Measurements from ENCODE around the gene TULP3.

GRCh38 chr12:2890001-2890387 lies 697 bp upstream of the TULP3 start:
- TF ChIP-seq CTCF (conservative IDR thresholded peaks at IDR 0.05 in 1 of 2, IDR thresholded peaks at IDR 0.05 in 1 of 2; ENCODE audit: low read depth in 1 of 2, low read length in 2 of 2) = no peak
- TF ChIP-seq EZH2 (IDR thresholded peaks at IDR 0.05; ENCODE audit: low read length, missing control alignments) = no peak
